Thyroid gland (tissue), 4 donors: ENCODE data around the gene HEXD.

ENCODE experiments used
- POLR2A ChIP-seq, 2 donors: fragments of 450-650 bp; IDR thresholded peaks; one replicate each; pipeline ENCODE4 v1.6.1; 2017; ENCODE audit warnings: antibody characterized with exemption in 2 of 2, mild to moderate bottlenecking in 2 of 2, moderate library complexity in 1 of 2
- TF ChIP-seq, protein P1 (sequence below), 6 experiments: fragments of 200-600 bp in 3 of 6; fragments of 450-650 bp in 3 of 6; sonication (generic) in 3 of 6; IDR thresholded peaks; one replicate each; pipeline ENCODE4 v1.5.1; 2016 to 2019; ENCODE audit warnings: antibody characterized with exemption in 6 of 6, mild to moderate bottlenecking in 2 of 6, inconsistent platforms in 1 of 6, moderate library complexity in 1 of 6

DNA sequence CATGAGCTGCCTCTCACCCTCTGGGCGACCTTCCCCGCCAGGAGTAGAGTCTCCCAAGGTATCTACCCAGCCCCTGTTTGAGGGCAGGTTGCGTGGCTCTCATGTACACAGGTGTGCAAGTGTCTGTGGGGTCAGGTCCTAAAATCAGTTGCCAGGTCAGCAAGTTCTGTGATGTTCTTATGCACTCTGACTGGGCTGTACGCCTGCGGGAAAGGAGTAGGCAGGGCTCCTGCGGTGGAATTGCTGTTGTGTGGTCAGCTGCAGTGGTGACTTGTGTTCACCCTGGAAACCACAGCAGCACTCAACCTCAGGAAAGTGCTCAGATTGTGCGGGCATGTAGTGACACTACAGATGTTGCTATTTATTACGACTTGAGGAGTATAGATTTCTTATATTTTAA is 59.8 kb downstream of the HEXD start:
- TF ChIP-seq, protein P1, sequence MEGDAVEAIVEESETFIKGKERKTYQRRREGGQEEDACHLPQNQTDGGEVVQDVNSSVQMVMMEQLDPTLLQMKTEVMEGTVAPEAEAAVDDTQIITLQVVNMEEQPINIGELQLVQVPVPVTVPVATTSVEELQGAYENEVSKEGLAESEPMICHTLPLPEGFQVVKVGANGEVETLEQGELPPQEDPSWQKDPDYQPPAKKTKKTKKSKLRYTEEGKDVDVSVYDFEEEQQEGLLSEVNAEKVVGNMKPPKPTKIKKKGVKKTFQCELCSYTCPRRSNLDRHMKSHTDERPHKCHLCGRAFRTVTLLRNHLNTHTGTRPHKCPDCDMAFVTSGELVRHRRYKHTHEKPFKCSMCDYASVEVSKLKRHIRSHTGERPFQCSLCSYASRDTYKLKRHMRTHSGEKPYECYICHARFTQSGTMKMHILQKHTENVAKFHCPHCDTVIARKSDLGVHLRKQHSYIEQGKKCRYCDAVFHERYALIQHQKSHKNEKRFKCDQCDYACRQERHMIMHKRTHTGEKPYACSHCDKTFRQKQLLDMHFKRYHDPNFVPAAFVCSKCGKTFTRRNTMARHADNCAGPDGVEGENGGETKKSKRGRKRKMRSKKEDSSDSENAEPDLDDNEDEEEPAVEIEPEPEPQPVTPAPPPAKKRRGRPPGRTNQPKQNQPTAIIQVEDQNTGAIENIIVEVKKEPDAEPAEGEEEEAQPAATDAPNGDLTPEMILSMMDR (IDR thresholded peaks at IDR 0.05) = no peak
- no peak for TF ChIP-seq POLR2A (IDR thresholded peaks at IDR 0.05)
